ENCODE data around the gene CYP17A1.

- TF ChIP-seq POLR2A (IDR thresholded peaks at IDR 0.05) (no peak), CTCF (IDR thresholded peaks at IDR 0.05) (no peak), POLR2AphosphoS5 (IDR thresholded peaks at IDR 0.05) (no peak)
Observed at GRCh38 chr10:102808380-102808779, 28.8 kb downstream of the CYP17A1 start.

All from suprapubic skin (tissue), 4 donors.